B cell (primary cell): ENCODE data around the gene TLR7.

ENCODE experiments used
- CTCF ChIP-seq: fragments of 200-600 bp; IDR thresholded peaks from one replicate; pipeline ENCODE4 v1.8.0; 2022; ENCODE audit warnings: antibody characterized with exemption, mild to moderate bottlenecking
- EZH2 ChIP-seq: IDR thresholded peaks from 2 replicates; pipeline ENCODE4 v1.6.1; 2012; ENCODE audit warnings: borderline replicate concordance, low read depth, mild to moderate bottlenecking, moderate library complexity, low read length; ENCODE audit not compliant: insufficient read depth, poor library complexity, severe bottlenecking

GRCh38 chrX:12891915-12892506 lies 25.1 kb downstream of the TLR7 start:
- TF ChIP-seq CTCF (no peak), EZH2 (no peak)
